Kidney tubule cell (primary cell): ENCODE results near the gene SMYD3.
"Not testable (repeated sequence)": the region's sequence is repeated elsewhere in the genome, so short reads cannot be mapped to it uniquely, and the experiment has no call there.

Source experiments
- DNase-seq: peaks from one replicate; pipeline ENCODE4 v3.0.0-alpha.2; 2018; ENCODE audit warnings: low spot score

SMYD3 gene

DNA sequence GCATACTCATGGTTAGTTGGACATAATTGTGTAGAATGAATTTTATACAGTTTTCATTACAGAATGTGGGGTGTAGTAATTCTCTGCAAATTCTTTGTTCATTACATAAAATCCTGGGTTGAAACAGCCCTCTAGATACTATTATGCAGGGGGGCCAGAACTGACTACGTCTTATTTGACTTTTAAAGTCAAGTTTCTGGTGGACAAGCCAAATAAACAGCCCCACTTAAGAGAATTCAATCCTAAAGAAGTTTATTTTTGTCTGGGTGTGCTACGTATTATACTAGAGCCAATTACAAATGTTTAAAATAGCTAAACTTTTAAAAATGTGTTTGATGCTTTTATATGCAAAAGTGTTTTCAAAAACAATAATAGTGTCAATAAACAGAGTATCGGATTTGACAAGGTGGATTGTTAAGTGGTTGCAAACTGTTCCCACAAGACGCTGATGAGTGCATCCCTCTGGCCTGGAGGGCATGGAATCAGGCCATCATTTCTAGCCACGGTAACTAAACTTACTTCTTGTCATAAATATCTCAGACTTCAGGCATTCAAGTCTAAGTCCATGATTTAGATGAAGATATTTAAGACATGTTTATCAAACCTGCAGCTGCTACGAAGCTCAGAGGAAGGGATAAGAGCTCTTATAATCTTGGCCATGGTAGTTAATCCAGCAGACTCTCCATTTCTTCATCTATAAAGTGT, 706.0 kb downstream of the SMYD3 start:
- no peak for DNase-seq

DNA sequence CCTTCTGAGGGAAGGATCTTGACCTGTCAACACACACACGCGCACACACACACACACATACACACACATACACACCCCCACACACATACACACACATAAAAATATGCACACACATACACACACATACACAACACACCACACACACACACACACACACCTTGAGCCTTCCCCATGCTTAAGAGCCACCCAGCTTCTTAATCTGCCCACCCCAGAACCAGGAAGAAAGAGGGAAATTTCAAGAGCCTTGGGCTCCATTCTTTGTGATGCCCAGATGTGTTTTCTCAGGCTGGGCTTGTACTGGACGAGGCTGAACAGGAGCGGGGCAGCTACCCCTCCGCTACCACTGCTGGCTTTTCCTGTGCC, 708.7 kb downstream of the SMYD3 start:
- DNase-seq: no peak

DNA sequence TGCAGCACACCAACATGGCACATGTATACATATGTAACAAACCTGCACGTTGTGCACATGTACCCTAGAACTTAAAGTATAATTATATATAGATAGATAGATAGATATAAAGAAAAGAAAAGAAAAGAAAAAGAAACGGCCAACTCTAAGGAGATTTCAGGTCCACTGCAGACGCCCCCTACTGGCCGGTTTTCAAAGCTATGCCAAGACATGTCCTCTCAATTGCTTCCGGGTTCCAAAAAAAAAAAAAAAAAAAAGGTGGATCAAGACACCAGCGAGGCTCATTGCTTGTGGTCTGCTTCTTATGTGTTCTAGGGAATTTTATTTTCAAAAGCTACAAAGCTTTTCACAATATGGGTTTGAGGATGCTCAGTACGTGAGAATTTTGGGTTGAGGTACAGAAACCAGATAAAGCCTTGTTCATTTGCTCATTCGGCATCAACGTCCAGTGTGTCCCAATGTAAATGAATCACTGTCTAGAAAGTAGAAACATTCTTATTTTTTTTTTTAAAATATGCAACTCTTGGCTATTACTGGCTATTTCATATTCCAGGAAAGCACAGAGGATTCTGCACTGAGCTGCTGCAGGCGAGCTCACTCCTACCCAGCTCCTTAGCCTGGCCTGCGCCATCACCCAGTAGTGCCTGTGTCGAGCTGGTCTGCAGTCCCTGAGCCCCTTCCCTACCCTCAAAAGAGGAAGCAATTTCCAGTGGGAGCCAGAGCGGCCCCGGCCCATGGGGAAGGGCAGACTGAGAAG, 709.3 kb downstream of the SMYD3 start:
- peak; percentile 22 for DNase-seq

DNA sequence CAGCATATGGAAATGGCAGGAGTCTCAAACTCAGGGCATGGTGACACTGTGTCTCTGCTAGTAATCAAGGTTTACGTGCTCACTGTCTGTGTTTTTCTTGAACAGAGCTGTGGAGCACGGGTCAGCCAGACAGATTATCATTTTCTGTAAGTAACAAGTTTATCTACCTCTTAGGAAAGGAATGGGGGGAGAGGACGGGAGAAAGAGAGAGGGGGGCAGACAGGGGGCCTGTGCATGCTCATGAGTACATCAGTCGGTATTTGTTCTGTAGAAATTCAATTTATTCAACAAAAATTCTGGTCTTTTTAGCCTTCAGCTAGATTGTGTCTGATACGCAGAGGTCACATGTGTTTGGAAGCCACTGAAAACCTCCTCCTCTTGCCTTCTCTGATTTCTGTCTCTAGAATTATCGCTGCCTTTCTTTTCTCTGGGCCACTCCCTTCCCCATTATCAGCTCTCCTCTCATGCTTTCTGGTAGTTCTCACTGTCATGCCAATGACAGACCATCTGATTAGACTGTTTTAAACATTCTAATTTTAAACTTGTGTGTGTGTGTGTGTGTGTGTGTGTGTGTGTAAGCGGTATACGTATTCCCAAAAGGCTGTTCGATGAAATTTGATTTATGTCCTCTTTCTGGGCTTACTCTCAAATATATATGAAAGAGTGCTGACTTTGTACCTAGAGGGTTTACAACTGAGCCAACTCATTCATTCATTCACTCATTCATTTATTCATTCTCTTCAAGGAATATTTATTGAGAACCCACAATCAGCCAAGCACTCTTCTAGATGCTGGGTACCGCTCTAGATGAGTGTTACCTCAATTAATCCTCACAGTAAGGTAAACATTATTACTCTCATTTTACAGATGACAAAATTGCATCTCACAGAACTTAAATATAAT, 715.4 kb downstream of the SMYD3 start:
- no peak for DNase-seq

DNA sequence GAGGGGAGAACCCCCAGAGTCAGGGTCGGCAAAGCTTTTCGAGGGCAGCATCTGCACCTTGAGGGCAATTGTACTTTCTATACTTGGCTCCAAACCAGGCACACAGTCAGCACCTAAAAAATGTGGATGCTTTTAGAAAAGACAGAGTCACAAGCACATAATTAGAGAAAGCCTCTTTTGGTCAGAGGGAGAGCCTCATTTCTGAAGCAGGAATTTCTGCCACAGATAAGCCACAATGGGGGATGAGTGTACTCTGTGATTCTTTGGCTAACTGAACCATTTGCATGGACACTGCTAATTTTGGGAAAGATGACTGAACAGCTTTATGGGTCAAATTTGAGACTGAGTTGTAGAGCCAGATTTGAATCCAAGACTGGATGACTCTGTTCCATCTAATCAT, 716.6 kb downstream of the SMYD3 start:
- DNase-seq: no peak

DNA sequence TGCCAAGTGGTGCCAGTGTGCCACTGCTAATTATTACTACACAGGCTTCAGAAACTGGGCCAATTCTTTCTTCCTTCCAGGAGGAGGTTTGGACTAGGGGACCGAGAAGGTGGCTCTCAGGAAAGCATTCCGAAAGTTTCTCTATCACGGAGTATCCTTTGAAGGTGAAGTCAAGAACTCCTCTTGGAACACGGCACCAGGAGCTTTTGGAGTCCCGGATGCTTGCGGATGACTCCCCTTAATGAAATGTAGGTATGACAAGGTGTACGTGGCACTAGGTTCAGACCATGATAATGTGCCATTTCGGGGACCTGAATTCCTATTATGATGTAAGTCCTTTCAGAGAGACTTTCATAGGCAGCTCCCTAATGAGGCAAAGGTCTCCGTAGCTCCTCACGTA, 718.2 kb downstream of the SMYD3 start:
- no peak for DNase-seq

DNA sequence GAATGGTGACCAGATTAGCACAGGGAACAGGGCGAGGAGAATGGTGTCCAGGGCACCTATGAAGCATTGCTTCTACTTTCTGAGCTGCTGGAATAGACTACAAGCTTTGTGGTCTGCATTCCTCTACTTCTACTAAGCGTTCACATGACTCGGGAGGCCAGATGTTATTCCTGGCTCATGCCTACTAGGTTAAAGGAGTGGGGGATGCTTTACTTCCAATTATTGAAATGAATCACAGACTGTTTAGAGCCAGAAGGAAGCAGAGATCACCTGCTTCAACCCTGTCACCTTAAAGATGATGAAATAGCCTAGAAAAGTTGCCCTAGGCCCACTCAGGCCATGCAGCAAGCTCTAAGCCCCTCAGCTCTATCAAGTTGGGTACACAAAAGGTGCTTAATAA, 718.8 kb downstream of the SMYD3 start:
- DNase-seq: peak; percentile 96

DNA sequence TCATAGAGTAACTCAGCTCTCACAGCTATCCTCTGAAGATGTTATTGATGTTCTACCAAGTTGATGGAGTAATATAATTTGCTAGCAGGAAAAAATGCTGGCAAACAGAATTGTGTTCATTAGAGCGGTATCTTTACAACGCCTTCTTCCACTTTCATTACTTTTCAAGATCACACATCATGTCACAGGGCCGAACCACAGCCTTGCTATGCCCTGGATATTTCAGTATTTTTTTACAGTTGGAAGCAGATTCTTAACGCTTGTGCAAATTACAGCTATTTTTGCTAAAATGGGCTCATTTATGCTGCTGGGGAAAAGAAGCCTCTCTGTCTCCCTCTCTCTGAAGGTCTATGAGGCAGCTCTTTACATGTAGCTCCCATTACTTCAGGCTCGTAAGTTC, 720.1 kb downstream of the SMYD3 start:
- DNase-seq: no peak

DNA sequence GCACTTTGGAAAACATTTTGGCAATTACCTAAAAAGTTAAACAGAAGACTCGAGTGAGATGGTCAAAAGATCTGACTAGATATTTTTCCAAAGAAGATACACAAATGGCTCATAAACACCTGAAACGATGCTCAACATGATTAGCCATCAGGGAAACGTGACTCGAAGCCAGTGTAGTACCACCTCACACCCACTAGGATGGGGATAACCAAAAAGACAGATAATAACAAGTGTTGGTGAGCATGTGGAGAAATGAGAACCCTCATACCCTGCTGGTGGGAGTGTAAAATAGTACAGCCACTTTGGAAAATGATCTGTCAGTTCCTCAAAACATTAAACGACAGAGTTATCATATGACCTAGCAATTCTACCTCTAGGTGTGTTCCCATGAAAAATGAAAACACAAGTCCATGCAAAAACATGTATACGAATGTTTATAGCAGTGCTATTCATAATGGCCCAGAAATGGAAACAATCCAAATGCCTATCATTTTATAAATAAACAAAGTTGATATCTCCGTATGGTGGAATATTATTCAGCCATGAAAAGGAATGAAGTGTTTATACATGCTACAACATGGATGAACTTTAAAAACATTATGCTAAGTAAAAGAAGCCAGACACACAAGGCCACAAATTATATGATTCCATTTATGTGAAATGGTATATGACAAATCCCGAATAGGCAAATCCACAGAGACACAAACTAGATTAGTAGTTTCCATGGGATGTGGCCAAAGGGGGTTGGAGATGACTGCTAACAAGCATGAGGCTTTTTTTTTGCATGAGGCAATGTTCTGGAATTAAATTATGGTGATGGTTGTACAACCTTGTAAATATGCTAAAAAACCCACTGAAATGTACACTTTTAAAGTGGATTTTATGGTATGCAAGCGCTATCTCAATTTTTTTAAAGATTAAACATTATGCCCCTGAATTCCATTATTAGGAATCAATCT, 727.0 kb downstream of the SMYD3 start:
- DNase-seq: no peak

DNA sequence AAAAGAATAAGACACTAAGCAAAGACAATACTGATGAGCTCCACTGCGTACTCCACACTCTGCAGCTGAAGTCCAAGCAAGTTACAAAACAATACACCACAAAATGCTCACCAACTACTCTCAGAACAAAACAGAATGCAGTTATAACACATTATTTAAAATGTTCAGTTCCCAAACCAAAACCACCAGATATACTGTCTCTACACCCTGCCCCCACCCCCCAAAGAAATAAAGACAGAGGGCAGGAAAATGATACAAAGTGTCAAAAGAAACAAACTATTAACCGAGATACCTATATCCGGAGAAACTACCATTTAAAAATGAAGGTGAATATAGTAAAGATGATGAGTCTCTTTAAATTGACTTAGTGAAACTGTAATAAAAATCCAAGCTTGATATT, 729.3 kb downstream of the SMYD3 start:
- no peak for DNase-seq

DNA sequence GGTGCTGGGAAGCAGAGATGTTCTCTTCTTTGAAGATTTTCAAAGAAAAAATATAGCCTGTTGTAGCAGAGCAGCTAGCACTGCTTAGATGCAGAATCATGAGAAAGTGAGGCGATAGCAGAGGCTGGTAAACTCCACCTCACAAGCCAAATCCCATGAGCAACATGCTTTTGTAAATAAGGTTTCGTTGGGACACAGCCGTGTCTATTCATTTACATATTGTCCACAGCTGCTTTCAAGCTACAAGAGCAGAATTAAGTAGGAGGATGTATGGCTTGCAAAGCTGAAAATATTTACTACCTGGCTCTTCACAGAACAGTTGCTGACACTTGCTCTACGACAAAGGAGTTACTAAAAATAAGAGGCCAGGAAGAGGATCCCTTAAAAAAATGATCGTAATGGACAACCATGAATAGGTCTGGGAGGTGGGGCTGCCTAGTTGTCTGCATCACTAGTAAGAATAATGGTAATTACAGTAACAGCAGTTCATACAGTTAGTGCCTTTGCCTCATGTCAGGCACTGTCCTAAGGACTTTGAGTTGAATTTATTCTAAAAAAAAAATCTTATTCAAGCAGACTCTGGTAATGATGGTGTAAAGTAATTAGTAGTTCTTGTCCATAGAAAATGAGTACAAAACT, 730.3 kb downstream of the SMYD3 start:
- no peak for DNase-seq

DNA sequence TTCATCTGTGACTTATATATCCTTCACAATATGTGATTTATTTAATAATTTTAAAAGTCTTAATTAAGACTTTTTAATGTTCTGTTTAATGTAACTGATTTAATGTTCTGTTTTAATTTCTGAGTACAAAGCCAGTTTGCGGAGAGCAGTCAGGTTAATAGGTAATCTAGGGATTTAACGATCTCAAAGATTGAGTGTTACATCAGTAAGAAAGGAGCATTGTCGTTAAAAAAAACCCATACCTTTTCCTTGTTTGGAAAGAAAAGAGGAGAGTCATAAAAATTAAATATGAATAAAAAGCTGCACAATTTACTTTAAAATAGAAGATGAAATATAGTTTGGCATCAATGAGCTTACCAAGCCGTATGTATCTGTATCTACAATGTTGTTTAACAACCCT, 730.9 kb downstream of the SMYD3 start:
- no peak for DNase-seq

DNA sequence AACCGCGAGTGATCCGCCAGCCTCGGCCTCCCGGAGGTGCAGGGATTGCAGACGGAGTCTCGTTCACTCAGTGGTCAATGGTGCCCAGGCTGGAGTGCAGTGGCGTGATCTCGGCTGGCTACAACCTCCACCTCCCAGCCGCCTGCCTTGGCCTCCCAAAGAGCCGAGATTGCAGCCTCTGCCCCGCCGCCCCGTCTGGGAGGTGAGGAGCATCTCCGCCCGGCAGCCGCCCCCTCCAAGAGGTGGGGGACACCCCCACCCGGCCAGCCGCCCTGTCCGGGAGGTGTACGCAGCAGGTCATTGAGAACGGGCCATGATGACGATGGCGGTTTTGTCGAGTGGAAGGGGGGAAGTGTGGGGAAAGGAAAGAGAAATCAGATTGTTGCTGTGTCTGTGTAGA, 732.1 kb downstream of the SMYD3 start:
- not testable (repeated sequence) for DNase-seq

DNA sequence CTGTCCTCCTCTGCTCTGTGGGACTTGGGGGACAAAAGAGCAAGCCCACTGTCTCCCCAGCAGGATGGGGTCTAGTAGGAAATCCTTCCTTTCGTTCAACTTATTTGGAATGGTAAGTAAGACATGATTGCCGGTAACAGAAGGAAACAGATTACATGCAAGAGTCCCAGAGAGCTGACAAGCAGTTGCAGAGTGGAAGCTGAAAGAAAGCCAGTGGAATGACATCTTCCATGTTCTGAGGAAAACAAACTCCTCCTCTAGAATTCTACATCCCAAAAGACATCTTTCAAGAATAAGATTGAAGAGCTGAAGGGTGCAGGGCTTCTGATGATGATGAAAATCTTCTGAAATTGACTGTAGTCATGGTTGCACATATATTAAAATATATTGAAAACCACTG, 732.9 kb downstream of the SMYD3 start:
- DNase-seq: no peak

DNA sequence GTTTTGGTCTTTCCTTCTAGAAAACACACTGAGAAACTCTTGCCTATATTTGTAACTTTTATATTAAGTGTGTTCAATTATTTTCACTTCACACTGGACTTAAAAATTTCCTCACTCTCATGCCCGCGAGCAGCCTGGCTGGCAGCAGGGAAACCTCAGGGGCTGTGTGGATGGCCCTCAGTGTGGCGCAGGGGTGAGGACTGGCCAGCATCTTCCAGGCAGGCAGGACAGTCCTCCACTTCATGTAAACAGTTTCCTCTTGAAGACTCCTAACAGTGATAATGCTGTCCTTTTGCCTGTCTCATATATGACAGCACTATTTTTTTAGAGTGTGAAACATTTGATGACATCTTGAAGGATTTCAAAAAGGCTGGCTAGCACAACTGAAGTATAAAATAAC, 733.7 kb downstream of the SMYD3 start:
- DNase-seq: no peak

DNA sequence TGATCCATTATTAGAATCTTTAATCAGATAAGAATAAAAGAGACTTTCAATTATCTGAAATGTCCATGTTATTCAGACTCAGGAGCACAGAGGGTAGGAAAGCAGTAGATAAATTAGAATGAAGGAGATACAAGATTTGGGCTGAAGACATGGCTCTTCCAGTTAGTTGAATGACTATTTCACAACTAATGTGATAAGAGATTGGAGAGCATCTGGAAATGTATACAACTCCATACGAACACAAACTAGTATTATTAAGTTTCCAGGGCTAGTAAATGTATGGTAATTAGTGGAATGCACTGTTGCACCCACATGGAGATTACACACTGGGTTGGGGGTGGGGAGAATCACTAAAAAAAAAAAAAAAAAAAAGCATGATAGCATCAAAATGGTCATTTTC, 734.3 kb downstream of the SMYD3 start:
- DNase-seq: no peak

DNA sequence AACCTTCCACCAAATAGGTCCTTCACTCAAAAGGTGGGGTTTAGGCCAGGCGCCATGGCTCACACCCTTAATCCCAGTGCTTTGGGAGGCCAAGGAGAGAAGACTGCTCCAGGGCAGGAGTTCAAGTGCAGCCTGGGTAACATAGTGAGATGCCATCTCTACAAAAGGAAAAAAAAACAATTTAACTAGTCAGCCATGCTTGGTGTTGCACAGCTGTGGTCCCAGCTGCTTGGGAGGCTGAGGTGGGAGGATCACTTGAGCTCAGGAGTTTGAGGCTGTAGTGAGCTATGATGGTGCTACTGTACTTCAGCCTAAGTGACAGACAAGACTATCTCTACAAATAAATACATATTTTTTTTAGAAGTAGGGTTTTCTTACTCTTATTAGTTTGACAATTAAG, 734.8 kb downstream of the SMYD3 start:
- DNase-seq: no peak

DNA sequence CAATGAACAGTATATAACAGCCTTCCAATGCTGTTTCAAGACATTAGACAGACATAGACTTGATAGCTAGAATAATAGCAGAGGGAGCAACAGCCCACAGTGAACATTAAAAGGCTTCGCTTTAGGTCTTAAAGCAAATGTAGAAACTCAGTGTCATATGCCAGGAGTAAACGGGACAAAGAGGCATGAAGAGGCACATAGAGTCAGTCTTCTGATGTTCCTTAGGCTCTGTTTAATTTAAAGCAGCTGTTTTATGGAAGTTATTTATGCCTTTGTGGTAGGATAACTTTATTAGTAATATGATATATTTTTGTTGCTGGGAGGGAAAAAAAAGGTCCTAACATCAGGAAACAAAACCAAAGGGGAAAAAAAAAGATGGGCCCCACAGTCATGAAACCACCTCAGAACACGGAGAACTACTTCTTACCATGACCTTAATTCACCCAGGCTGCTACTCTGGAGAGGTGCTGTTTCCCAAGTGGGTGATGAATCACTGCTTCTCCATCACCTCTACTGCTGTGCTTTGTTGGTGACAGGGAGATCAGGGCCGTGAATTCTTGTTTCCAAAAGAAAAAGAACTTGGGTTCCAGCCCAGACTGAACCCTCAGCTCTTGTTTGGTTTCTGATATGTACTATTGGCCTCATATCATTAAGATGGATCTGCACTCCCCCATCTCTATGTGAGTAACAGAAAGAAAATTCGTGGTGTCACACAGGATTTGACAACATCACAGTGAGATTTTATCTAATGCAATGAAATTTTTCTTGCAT, 735.4 kb downstream of the SMYD3 start:
- peak; percentile 15 for DNase-seq

DNA sequence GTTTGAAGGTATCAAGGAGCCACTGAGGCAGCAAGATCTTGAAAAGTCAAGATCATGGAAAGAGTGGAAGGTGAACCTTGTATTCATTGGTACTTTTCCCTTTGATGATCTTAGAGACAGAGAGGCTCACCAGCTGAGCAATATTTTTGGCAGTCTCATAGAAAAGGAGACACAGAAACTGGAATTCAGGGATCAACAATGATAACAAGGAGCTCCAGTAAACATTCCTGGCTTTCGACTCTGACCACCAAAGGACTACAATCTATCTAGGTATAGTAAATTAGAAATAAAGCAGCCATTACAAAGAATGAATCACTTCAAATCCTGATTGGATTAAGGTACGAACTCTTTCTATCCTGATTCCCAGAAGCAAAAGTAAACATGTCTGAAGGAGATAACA, 736.9 kb downstream of the SMYD3 start:
- no peak for DNase-seq

DNA sequence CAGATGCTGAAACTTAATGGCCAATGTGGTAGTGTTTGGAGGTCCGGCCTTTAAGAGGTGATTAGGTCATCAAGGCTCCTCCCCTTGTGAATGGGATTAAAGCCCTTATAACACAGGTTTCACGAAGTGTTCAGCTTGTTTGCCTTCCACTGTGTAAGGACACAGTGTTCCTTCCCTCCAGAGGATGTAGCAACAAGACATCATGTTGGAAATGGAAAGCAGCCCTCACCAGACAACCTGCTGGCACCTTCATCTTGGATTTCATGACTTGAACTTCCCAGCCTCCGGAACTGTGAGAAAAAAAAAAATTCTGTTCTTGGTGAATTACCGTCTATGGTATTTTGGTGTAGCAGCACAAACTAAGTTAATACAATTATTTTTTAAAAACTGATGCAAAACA, 738.5 kb downstream of the SMYD3 start:
- no peak for DNase-seq
